Keratinocyte (primary cell): ENCODE data around the gene KSR2. TPM values are rescaled to one million over a fixed set of nuclear protein-coding genes. Genes with fewer than 3 reads are reported as not detected.

Experiments
- DNase-seq: peaks from one replicate; pipeline ENCODE4 v3.0.0-alpha.2; 2011; ENCODE audit warnings: low read depth, missing footprints, low spot score
- FAIRE-seq: peaks from 2 replicates; lab custom pipeline; 2011; peaks lifted over from hg19 to GRCh38; lab: Jason Lieb, UNC
- H2AFZ ChIP-seq: 2 replicates; pipeline ENCODE4 v1.6.0; 2012; ENCODE audit warnings: low read length, control low read depth, inconsistent platforms; ENCODE audit not compliant: control insufficient read depth
- H3K27ac ChIP-seq: 2 replicates; pipeline ENCODE4 v1.5.1; 2011; ENCODE audit warnings: low read length; ENCODE audit not compliant: control insufficient read depth, insufficient read depth
- H3K27me3 ChIP-seq: 3 replicates; pipeline ENCODE4 v1.6.0; 2011; ENCODE audit warnings: low read length; ENCODE audit not compliant: control insufficient read depth, insufficient read depth; ENCODE audit errors: extremely low read depth
- H3K36me3 ChIP-seq, 2 experiments: 2 replicates in 1 of 2; 3 replicates in 1 of 2; pipeline ENCODE4 v1.5.1; 2011; ENCODE audit warnings: low read length in 2 of 2, mild to moderate bottlenecking in 1 of 2; ENCODE audit not compliant: control insufficient read depth in 2 of 2, insufficient read depth in 2 of 2; ENCODE audit errors: extremely low read depth in 1 of 2
- H3K4me1 ChIP-seq: 3 replicates; pipeline ENCODE4 v1.5.1; 2011; ENCODE audit warnings: low read length; ENCODE audit not compliant: control insufficient read depth, insufficient read depth; ENCODE audit errors: extremely low read depth
- H3K4me2 ChIP-seq: 3 replicates; pipeline ENCODE4 v1.6.0; 2011; ENCODE audit warnings: low read depth, low read length; ENCODE audit not compliant: control insufficient read depth, insufficient read depth; ENCODE audit errors: extremely low read depth
- H3K4me3 ChIP-seq, 3 experiments: fragments of 200-600 bp in 1 of 3; sonication (generic) in 1 of 3; 2 replicates in 2 of 3; 3 replicates in 1 of 3; pipeline ENCODE4 v1.5.1; 2011 to 2016; ENCODE audit warnings: low read length in 3 of 3, mild to moderate bottlenecking in 3 of 3, control low read depth in 2 of 3, inconsistent platforms in 1 of 3, low read depth in 1 of 3, mixed read lengths in 1 of 3, mixed run types in 1 of 3, moderate library complexity in 1 of 3; ENCODE audit not compliant: control insufficient read depth in 2 of 3, insufficient read depth in 2 of 3; ENCODE audit errors: extremely low read depth in 1 of 3
- H3K79me2 ChIP-seq: 2 replicates; pipeline ENCODE4 v1.6.0; 2012; ENCODE audit warnings: low read length; ENCODE audit not compliant: control insufficient read depth, insufficient read depth
- H3K9ac ChIP-seq: 3 replicates; pipeline ENCODE4 v1.6.0; 2011; ENCODE audit warnings: low read length; ENCODE audit not compliant: control insufficient read depth, insufficient read depth; ENCODE audit errors: extremely low read depth
- H3K9me1 ChIP-seq: 3 replicates; pipeline ENCODE4 v1.6.0; 2011; ENCODE audit warnings: low read length; ENCODE audit not compliant: control insufficient read depth, insufficient read depth; ENCODE audit errors: extremely low read depth
- H3K9me3 ChIP-seq: 2 replicates; pipeline ENCODE4 v1.5.1; 2012; ENCODE audit warnings: low read depth, low read length; ENCODE audit not compliant: control insufficient read depth
- H4K20me1 ChIP-seq: 3 replicates; pipeline ENCODE4 v1.6.0; 2011; ENCODE audit warnings: low read length; ENCODE audit not compliant: control insufficient read depth, insufficient read depth; ENCODE audit errors: extremely low read depth
- CTCF ChIP-seq, 3 experiments: IDR thresholded peaks in 1 of 3; conservative IDR thresholded peaks in 1 of 3; optimal IDR thresholded peaks in 1 of 3; 2 replicates in 2 of 3; 3 replicates in 1 of 3; pipeline versions ENCODE3 to v1.5.1; 2011; ENCODE audit warnings: low read length in 3 of 3, mild to moderate bottlenecking in 3 of 3, moderate library complexity in 2 of 3, control low read depth in 1 of 3, inconsistent platforms in 1 of 3; ENCODE audit not compliant: insufficient read depth in 2 of 3; ENCODE audit errors: extremely low read depth in 1 of 3
- EZH2 ChIP-seq: IDR thresholded peaks from one replicate; pipeline ENCODE4 v1.6.1; 2012; ENCODE audit warnings: inconsistent platforms, mild to moderate bottlenecking, low read length, moderate library complexity
- dilution Hi-C: fragments of 300-500 bp; cut with MboI; formaldehyde crosslinking; loops from one replicate; pipeline ENCODE4 v1.7.0; 2020; ENCODE audit warnings: low sequenced_read_pairs; ENCODE audit not compliant: extremely low pct_ligation_motif_present
- polyA plus RNA-seq, 5 experiments: library from polyadenylated mRNA; depleted of rRNA in 3 of 5; stranded (reverse) in 3 of 5; stranded (forward) in 1 of 5; unstranded in 1 of 5; fragments of >200 nt; gene quantifications; 1 replicate in 1 of 5; 2 replicates in 3 of 5; 3 replicates in 1 of 5; pipeline versions ENCODE4 v1.2.1 to v1.2.3, GENCODE V29; 2011 to 2012; ENCODE audit warnings: missing spikeins in 2 of 5, low read depth in 1 of 5, low replicate concordance in 1 of 5

The KSR2 gene
- polyA plus RNA-seq, 1 donor (not counting 4 experiments of a cell fraction or from before 2014, with no cell fraction given): 0.01 TPM

- TF ChIP-seq EZH2: no peak
- no peak for TF ChIP-seq CTCF (optimal IDR thresholded peaks at IDR 0.05 in 1 of 3, IDR thresholded peaks at IDR 0.05 in 1 of 3, conservative IDR thresholded peaks at IDR 0.05 in 1 of 3; ENCODE audit: extremely low read depth in 1 of 3, insufficient read depth in 2 of 3, low read length in 3 of 3)
- no peaks in the 10 kb centered on the region for H4K20me1 ChIP-seq
- no peaks in the 10 kb centered on the region for H3K4me1 ChIP-seq
- no peaks in the 10 kb centered on the region for H3K36me3 ChIP-seq
- H3K4me3 ChIP-seq: no peak overlapping the region
- FAIRE-seq (no peak), DNase-seq (no peak)
- H3K27me3 ChIP-seq: no peaks in the 10 kb centered on the region
- H3K9me1 ChIP-seq: no peaks in the 10 kb centered on the region
- H3K9me3 ChIP-seq: no peaks in the 10 kb centered on the region
- no peak overlapping the region for H3K27ac ChIP-seq
- no peak overlapping the region for H3K9ac ChIP-seq
- dilution Hi-C loops: no loop called here
- H3K79me2 ChIP-seq: no peaks in the 10 kb centered on the region
- no peak overlapping the region for H3K4me2 ChIP-seq
- no peak overlapping the region for H2AFZ ChIP-seq
These were observed 362.8 kb downstream of the KSR2 start for GRCh38 chr12:117606024-117606423.

GRCh38 chr12:117603316-117604113 lies 365.3 kb downstream of the KSR2 start:
- Histone ChIP-seq H3K4me3 (no peak overlapping the region), H3K4me2 (no peak overlapping the region), H3K4me1 (no peaks in the 10 kb centered on the region), H3K9me1 (no peaks in the 10 kb centered on the region), H3K27ac (no peak overlapping the region), H3K79me2 (no peaks in the 10 kb centered on the region), H3K36me3 (no peaks in the 10 kb centered on the region), H3K27me3 (no peaks in the 10 kb centered on the region), H3K9ac (no peak overlapping the region), H2AFZ (no peak overlapping the region), H3K9me3 (no peaks in the 10 kb centered on the region), H4K20me1 (no peaks in the 10 kb centered on the region)
- DNase-seq: no peak
- TF ChIP-seq CTCF (optimal IDR thresholded peaks at IDR 0.05 in 1 of 3, IDR thresholded peaks at IDR 0.05 in 1 of 3, conservative IDR thresholded peaks at IDR 0.05 in 1 of 3; ENCODE audit: extremely low read depth in 1 of 3, insufficient read depth in 2 of 3, low read length in 3 of 3): no peak
- TF ChIP-seq EZH2: no peak
- no peak for FAIRE-seq
- dilution Hi-C loops: no loop called here
